HL-60 (cell line): ENCODE data around the gene ACBD5.

Experiments
- GABPA ChIP-seq: IDR thresholded peaks from 2 replicates; pipeline ENCODE4 v1.6.1; 2012; ENCODE audit warnings: low read depth
- POLR2AphosphoS5 ChIP-seq: IDR thresholded peaks from 2 replicates; pipeline ENCODE4 v1.6.1; 2012; ENCODE audit warnings: low read depth
- REST ChIP-seq: IDR thresholded peaks from 2 replicates; pipeline ENCODE4 v1.6.1; 2012; ENCODE audit warnings: low read depth; ENCODE audit not compliant: insufficient replicate concordance
- TF ChIP-seq, protein P1 (sequence below): IDR thresholded peaks from one replicate; pipeline ENCODE4 v1.5.1; 2011; ENCODE audit warnings: low read length, control low read depth, inconsistent platforms; ENCODE audit not compliant: insufficient read depth

DNA sequence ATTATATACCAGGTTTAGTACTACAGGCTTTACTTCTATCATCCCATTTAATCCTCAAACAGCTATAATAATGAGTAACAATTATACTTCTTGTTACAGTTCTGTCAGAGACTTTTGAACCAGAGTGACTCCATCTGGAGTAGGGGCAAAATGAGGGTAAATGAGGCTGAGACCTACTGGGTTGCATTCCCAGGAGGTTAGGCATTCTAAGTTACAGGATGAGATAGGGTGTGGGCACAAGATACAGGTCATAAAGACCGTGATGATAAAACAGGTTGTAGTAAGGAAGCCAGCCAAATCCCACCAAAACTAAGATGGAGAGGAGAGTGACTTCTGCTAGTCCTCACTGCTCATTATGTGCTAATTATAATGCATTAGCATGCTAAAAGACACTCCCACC, 90.3 kb downstream of the ACBD5 start:
- TF ChIP-seq, protein P1, sequence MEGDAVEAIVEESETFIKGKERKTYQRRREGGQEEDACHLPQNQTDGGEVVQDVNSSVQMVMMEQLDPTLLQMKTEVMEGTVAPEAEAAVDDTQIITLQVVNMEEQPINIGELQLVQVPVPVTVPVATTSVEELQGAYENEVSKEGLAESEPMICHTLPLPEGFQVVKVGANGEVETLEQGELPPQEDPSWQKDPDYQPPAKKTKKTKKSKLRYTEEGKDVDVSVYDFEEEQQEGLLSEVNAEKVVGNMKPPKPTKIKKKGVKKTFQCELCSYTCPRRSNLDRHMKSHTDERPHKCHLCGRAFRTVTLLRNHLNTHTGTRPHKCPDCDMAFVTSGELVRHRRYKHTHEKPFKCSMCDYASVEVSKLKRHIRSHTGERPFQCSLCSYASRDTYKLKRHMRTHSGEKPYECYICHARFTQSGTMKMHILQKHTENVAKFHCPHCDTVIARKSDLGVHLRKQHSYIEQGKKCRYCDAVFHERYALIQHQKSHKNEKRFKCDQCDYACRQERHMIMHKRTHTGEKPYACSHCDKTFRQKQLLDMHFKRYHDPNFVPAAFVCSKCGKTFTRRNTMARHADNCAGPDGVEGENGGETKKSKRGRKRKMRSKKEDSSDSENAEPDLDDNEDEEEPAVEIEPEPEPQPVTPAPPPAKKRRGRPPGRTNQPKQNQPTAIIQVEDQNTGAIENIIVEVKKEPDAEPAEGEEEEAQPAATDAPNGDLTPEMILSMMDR, result no peak
- TF ChIP-seq REST (no peak), POLR2AphosphoS5 (no peak), GABPA (no peak)
